Measurements from ENCODE around the gene HNRNPA0.

Gene HNRNPA0

GRCh38 chr5:137754961-137755762 is 999 bp upstream of the HNRNPA0 start:
- FAIRE-seq (no peak), DNase-seq (ENCODE audit: insufficient read length, low spot score) (no peak)
- TF ChIP-seq POLR2A (IDR thresholded peaks at IDR 0.05; ENCODE audit: low read depth, low read length) (no peak), TAF1 (IDR thresholded peaks at IDR 0.05; ENCODE audit: low read depth, low read length) (no peak), POU2F2 (IDR thresholded peaks at IDR 0.05; ENCODE audit: low read depth, low read length) (no peak), SPI1 (IDR thresholded peaks at IDR 0.05; ENCODE audit: low read depth, low read length) (no peak), POLR2AphosphoS5 (IDR thresholded peaks at IDR 0.05; ENCODE audit: low read depth, low read length) (no peak), PAX5 (IDR thresholded peaks at IDR 0.05; ENCODE audit: insufficient read depth, low read length, severe bottlenecking) (no peak)

GRCh38 chr5:137753691-137754187 is 424 bp downstream of the HNRNPA0 start:
- DNase-seq (ENCODE audit: insufficient read length, low spot score) (no peak), FAIRE-seq (peak; percentile 5)
- TF ChIP-seq POLR2A (IDR thresholded peaks at IDR 0.05; ENCODE audit: low read depth, low read length) (no peak), TAF1 (IDR thresholded peaks at IDR 0.05; ENCODE audit: low read depth, low read length) (no peak), POU2F2 (IDR thresholded peaks at IDR 0.05; ENCODE audit: low read depth, low read length) (no peak), POLR2AphosphoS5 (IDR thresholded peaks at IDR 0.05; ENCODE audit: low read depth, low read length) (no peak), SPI1 (IDR thresholded peaks at IDR 0.05; ENCODE audit: low read depth, low read length) (no peak), PAX5 (IDR thresholded peaks at IDR 0.05; ENCODE audit: insufficient read depth, low read length, severe bottlenecking) (no peak)

DNA sequence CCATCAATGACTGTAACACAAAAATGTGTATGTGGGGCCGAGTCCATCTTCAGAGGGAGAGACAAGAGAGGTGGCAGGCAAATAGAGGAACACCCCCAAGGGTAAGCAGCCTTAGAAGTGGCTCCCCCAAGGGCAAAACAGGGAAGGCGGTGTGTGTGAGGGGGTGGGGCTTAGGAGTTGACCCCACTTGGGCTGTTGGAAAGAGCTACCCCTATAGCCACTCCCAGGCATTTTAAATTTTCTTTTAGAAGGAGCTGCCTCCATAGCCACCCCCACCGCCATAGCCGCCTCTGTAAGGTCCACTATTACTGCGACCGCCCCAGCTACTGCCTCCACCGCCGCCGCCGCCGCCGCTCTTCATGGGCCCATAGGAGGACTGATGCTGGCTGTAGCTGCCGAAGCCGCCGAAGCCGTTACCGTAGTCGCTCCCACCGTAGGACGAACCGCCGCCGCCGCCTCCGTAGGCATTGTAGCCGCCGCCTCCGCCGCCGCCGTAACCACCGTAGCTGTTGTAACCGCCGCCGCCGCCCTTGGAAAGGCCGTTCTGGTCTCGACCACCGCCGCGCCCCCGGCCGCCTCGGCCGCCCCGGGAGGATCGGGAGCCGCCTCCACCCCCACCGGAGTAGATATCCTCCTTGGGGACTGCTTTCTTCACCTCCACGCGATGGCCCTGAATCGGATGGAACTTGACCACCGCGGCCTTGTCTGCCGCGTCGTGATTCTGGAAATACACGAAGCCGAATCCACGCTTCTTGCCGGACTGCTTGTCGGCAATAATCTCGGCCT is 1.1 kb downstream of the HNRNPA0 start:
- peak; percentile 61 for FAIRE-seq
- TF ChIP-seq POLR2A (IDR thresholded peaks at IDR 0.05; ENCODE audit: low read depth, low read length) (no peak), TAF1 (IDR thresholded peaks at IDR 0.05; ENCODE audit: low read depth, low read length) (no peak), POU2F2 (IDR thresholded peaks at IDR 0.05; ENCODE audit: low read depth, low read length) (no peak), SPI1 (IDR thresholded peaks at IDR 0.05; ENCODE audit: low read depth, low read length) (no peak; the same call in 1 of the 2 replicates), PAX5 (IDR thresholded peaks at IDR 0.05; ENCODE audit: insufficient read depth, low read length, severe bottlenecking) (no peak), POLR2AphosphoS5 (IDR thresholded peaks at IDR 0.05; ENCODE audit: low read depth, low read length) (peak; percentile 40; the same call in 1 of the 2 replicates)
- DNase-seq (ENCODE audit: insufficient read length, low spot score): no peak

GRCh38 chr5:137751869-137752491 is 2.2 kb downstream of the HNRNPA0 start:
- TF ChIP-seq PAX5 (IDR thresholded peaks at IDR 0.05; ENCODE audit: insufficient read depth, low read length, severe bottlenecking) (no peak), POU2F2 (IDR thresholded peaks at IDR 0.05; ENCODE audit: low read depth, low read length) (no peak), SPI1 (IDR thresholded peaks at IDR 0.05; ENCODE audit: low read depth, low read length) (no peak), TAF1 (IDR thresholded peaks at IDR 0.05; ENCODE audit: low read depth, low read length) (no peak), POLR2A (IDR thresholded peaks at IDR 0.05; ENCODE audit: low read depth, low read length) (no peak), POLR2AphosphoS5 (IDR thresholded peaks at IDR 0.05; ENCODE audit: low read depth, low read length) (no peak)
- DNase-seq (ENCODE audit: insufficient read length, low spot score) (no peak), FAIRE-seq (peak; percentile 72)

DNA sequence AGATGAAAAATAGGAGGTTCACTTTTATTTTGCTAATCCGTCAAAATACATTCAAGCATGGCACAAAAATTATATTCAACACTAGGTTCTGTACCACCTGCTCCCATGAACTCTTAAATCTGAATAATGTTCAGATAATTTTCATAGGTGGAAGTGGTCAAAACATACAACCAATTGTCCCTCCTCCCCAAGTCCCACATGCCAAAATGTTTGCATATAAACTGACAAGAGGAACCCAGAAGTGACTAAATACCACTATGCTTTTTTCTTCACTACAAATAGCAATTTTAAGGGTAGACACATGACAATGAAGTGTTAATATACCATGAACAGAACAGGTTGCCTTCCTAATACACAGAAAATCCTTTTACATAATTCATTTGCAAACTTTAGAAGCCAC is 3.7 kb downstream of the HNRNPA0 start:
- DNase-seq (ENCODE audit: insufficient read length, low spot score): no peak
- TF ChIP-seq POLR2A (IDR thresholded peaks at IDR 0.05; ENCODE audit: low read depth, low read length) (0 out of 2 replicates have a peak, but pooled peaks have one; percentile 10), POLR2AphosphoS5 (IDR thresholded peaks at IDR 0.05; ENCODE audit: low read depth, low read length) (no peak)
- no peak for FAIRE-seq

DNA sequence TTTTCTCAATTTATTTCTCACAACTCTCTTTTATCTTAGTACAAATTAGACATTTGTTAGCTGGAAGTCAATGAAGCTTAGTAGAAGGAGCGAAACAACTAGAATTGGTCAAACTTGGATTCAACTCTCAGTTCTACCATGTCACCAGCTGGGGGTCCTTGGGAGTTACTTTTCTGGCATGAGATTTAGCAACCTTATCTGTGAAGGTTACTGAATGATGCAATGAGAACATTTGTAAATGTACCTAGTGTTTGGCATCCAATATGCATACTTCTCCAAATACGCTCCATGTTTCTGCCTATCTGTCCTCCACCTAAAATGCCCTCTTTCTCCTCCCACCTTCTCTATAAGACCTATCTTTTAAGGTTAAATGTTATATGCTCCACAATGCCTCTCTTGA is 6.3 kb downstream of the HNRNPA0 start:
- TF ChIP-seq PAX5 (IDR thresholded peaks at IDR 0.05; ENCODE audit: insufficient read depth, low read length, severe bottlenecking): no peak
- TF ChIP-seq POLR2AphosphoS5 (IDR thresholded peaks at IDR 0.05; ENCODE audit: low read depth, low read length): no peak
- TF ChIP-seq SPI1 (IDR thresholded peaks at IDR 0.05; ENCODE audit: low read depth, low read length): no peak
- no peak for TF ChIP-seq POU2F2 (IDR thresholded peaks at IDR 0.05; ENCODE audit: low read depth, low read length)
- no peak for TF ChIP-seq TAF1 (IDR thresholded peaks at IDR 0.05; ENCODE audit: low read depth, low read length)
- TF ChIP-seq POLR2A (IDR thresholded peaks at IDR 0.05; ENCODE audit: low read depth, low read length): no peak; the same call in 1 of the 2 replicates
- DNase-seq (ENCODE audit: insufficient read length, low spot score) (no peak), FAIRE-seq (no peak)

DNA sequence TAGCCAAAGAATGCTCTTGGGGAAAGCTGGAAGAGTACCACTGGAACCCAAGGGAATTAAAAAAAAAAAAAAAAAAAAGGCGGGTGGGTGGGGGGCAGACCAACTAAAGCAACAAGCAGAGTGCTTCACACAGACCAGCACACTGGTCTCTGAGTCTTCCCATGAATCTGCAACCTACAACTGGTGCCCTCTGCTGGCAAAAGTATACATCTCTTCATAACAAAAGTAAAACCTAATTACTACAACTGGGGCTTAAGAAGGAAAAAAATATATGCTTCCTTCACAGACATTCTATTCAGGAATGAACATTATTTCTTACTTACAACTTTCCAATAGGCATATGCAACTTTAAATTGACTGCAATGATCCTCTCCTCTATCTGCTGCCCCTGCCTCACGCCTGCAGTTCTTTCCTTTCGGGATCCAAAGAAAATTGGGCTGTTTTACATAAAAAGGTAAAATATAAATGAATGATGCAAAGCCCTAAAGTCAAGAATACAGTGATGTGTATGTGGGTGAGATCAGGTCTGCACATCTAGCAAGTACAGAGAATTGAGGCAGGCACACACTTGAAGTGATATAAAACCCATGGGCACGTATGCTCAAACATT is 11.0 kb downstream of the HNRNPA0 start:
- DNase-seq (ENCODE audit: insufficient read length, low spot score): no peak
- TF ChIP-seq PAX5 (IDR thresholded peaks at IDR 0.05; ENCODE audit: insufficient read depth, low read length, severe bottlenecking) (no peak), POU2F2 (IDR thresholded peaks at IDR 0.05; ENCODE audit: low read depth, low read length) (no peak), TAF1 (IDR thresholded peaks at IDR 0.05; ENCODE audit: low read depth, low read length) (no peak), POLR2A (IDR thresholded peaks at IDR 0.05; ENCODE audit: low read depth, low read length) (no peak), POLR2AphosphoS5 (IDR thresholded peaks at IDR 0.05; ENCODE audit: low read depth, low read length) (no peak), SPI1 (IDR thresholded peaks at IDR 0.05; ENCODE audit: low read depth, low read length) (no peak)
- peak; percentile 81 for FAIRE-seq

DNA sequence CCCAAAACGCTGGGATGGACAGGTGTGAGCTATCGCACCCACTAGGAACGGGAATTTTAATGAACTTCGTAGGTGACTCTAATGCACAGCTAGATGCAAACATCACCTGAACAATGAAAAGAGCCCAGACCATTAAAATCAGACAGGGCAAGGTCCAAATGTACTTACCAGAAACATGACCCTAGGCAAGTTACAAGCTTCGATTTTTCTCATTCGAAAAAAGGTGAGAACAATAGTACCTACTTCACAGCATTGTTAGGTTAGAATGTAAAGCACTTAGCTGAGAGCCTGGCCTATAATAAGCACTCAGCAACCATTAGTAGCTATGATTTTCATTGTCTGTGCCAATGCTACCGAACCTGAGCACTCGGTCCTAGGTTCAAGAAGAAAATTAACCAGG is 12.4 kb downstream of the HNRNPA0 start:
- TF ChIP-seq POU2F2 (IDR thresholded peaks at IDR 0.05; ENCODE audit: low read depth, low read length): no peak
- TF ChIP-seq TAF1 (IDR thresholded peaks at IDR 0.05; ENCODE audit: low read depth, low read length): no peak
- no peak for TF ChIP-seq SPI1 (IDR thresholded peaks at IDR 0.05; ENCODE audit: low read depth, low read length)
- no peak for DNase-seq (ENCODE audit: insufficient read length, low spot score)

GRCh38 chr5:137739737-137740136 is 14.4 kb downstream of the HNRNPA0 start:
- FAIRE-seq (no peak), DNase-seq (ENCODE audit: insufficient read length, low spot score) (no peak)
- no peak for TF ChIP-seq TAF1 (IDR thresholded peaks at IDR 0.05; ENCODE audit: low read depth, low read length)

More for the DNA sequence above, 12.4 kb downstream of the HNRNPA0 start:
- no peak for FAIRE-seq
